Hindlimb muscle (tissue), 1 donor: Measurements from ENCODE around the gene SMTN. TPM values are rescaled to one million over a fixed set of nuclear protein-coding genes. Genes with fewer than 3 reads are reported as not detected.
A peak's percentile ranks its signal among the peaks of the same experiment; 100 is the strongest.
"Not testable (repeated sequence)": the region's sequence is repeated elsewhere in the genome, so short reads cannot be mapped to it uniquely, and the experiment has no call there.

Experiments used
- DNase-seq: peaks from one replicate; pipeline ENCODE4 v3.0.0-alpha.2; 2013
- polyA plus RNA-seq: library from polyadenylated mRNA; unstranded; fragments of 120-200 nt; gene quantifications from one replicate; pipeline ENCODE4 v1.2.1, GENCODE V29; 2013; ENCODE audit not compliant: insufficient read length

Gene SMTN
- polyA plus RNA-seq = 287 TPM

- DNase-seq = peak; percentile 96
These were observed at the start of gene SMTN for GRCh38 chr22:31080848-31081649. Gene SMTN, plus strand, starts transcription at chr22:31081318. Its CDS starts 1,941 bp downstream, at chr22:31083259.

GRCh38 chr22:31036671-31037550, 44.2 kb upstream of the SMTN start:
- DNase-seq = peak; percentile 78

GRCh38 chr22:31038686-31039085, 42.4 kb upstream of the SMTN start:
- no peak for DNase-seq

GRCh38 chr22:31039393-31039792, 41.7 kb upstream of the SMTN start:
- peak; percentile 78 for DNase-seq

GRCh38 chr22:31040542-31041398, 40.3 kb upstream of the SMTN start:
- no peak for DNase-seq

GRCh38 chr22:31044262-31044861, 36.8 kb upstream of the SMTN start:
- peak; percentile 62 for DNase-seq

GRCh38 chr22:31045900-31046538, 35.1 kb upstream of the SMTN start:
- no peak for DNase-seq

GRCh38 chr22:31046539-31047226, 34.4 kb upstream of the SMTN start:
- peak; percentile 38 for DNase-seq

GRCh38 chr22:31048570-31048969, 32.5 kb upstream of the SMTN start:
- DNase-seq = no peak

- DNase-seq = no peak
These were observed 31.2 kb upstream of the SMTN start for GRCh38 chr22:31049815-31050420.

GRCh38 chr22:31055117-31055634, 25.9 kb upstream of the SMTN start:
- peak; percentile 41 for DNase-seq

- DNase-seq = peak; percentile 83
These were observed 25.4 kb upstream of the SMTN start for GRCh38 chr22:31055635-31056159.

- no peak for DNase-seq
These were observed 24.0 kb upstream of the SMTN start for GRCh38 chr22:31056986-31057599.

- not testable (repeated sequence) for DNase-seq
These were observed 21.5 kb upstream of the SMTN start for GRCh38 chr22:31059663-31060062.

GRCh38 chr22:31062566-31063230, 18.4 kb upstream of the SMTN start:
- DNase-seq = no peak

- no peak for DNase-seq
These were observed 16.7 kb upstream of the SMTN start for GRCh38 chr22:31064369-31064768.

GRCh38 chr22:31068970-31069369, 12.1 kb upstream of the SMTN start:
- DNase-seq = no peak

GRCh38 chr22:31069691-31070314, 11.3 kb upstream of the SMTN start:
- DNase-seq = not testable (repeated sequence)
